UCSD-AML1 (cell line): Measurements from ENCODE around the gene RASGRP2.

Experiments
- DNase-seq: peaks from one replicate; lab custom pipeline; 2025; ENCODE audit not compliant: unreplicated experiment; lab: John Stamatoyannopoulos, UW

Gene RASGRP2

DNA sequence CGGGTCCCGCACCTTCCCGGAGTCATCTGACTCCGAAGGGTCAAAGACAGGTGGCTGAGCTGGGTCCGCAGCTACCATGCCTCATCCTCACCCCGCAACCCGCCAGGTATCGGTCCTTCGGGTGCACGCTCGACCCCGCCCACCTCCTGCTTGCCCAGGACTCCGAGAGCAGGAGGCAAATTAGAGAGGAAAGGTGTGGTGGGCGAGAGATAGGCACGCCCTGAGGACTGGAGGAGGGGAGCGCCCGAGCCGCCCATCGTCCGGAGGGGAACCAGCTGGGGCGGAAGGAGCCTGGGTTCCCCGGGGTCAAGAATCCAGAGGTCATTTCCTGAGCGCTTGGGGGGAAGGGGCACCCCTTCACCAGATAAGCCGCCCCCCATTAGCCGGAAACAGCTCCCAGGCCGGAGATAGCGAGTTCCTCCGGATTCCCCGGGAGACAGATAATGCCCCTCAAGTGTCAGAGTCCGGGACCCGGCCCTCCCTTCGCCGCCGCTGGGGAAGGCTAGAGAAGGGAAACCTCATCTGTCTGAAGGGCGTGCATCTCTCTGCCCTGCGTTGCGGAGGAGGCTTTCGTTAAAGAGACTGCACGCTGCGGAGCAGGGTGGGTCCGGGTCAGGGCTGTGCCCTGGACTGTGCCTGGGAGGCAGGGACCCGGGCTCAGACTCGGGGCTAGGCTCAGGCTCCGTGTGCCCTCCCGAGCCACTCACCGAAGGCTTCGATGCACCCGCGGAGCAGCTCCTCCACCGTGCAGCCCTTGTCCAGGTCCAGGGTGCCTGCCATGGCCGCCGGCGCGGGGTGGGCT, 1.7 kb downstream of the RASGRP2 start:
- peak; percentile 66 for DNase-seq

DNA sequence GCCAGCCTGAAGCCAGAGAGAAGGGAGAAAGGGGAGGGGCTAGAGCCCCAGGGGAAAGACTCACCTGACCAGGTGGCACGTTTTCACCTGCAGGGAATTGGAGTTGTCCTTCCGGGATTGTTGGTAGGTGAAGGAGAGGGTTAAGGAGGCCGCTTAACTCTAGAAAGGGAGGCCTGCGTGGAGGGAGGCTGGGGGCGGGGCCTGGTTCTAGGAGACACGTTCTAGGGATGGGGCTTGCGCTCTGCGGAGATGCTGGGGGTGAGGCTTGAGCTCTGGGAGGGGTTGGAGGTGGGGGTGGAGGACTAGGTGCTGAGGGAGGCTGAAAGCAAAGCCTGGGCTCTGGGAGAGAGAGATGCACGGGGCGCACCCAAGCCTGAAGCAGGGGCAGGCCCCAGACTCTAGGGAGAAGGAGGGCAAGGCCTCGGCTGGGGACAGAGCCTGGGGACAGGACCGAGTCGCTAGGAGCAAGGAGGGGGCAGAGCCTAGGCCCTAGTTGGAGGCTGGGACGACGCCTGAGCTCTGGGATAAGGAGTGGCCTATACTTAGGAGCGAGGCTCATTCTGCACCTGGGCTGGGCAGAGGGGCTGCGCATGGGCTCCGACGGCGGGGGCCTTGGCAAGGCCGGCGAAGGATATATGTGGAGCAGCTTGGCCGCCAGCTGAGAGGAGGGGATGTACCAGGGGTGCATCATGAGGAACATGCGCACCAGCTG, 2.4 kb downstream of the RASGRP2 start:
- no peak for DNase-seq

DNA sequence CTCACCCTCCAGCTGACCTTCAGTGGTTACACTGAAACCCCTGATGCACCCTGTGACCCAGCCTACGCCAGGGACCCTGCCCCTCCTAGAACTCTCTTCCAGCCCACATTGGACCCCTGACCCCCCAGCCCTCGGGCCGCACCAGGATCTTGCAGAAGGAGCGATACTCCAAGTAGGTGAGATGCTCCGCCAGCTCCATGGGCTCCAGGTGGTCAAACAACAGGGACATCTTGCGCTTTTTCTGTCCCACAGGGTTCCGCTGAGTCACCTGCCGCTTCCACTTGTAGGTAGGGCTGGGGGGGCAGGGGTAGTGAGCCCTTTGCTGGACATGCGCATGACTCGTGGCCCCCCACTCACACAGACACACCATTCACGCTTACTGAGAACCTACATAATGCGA, 4.1 kb downstream of the RASGRP2 start:
- no peak for DNase-seq

DNA sequence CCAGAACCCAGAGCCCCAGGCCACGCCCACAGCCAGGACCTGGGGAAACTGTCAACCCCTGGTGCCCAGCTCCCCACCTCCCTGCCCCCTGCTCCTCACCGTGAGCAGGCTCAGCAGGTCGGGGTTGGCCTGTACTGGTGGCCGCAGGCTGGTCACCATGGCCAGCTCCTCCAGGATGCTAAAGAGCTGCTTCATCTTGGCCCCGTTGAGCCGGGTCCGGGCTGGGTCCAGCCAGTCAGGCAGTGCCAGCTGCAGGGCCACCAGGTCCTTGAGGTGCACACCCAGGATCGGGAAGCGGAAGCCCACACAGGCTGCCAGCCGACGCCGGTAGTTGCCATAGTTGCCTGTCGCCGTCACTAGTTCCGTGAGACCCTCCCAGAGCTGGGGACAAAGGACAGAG, 7.3 kb downstream of the RASGRP2 start:
- DNase-seq = no peak

DNA sequence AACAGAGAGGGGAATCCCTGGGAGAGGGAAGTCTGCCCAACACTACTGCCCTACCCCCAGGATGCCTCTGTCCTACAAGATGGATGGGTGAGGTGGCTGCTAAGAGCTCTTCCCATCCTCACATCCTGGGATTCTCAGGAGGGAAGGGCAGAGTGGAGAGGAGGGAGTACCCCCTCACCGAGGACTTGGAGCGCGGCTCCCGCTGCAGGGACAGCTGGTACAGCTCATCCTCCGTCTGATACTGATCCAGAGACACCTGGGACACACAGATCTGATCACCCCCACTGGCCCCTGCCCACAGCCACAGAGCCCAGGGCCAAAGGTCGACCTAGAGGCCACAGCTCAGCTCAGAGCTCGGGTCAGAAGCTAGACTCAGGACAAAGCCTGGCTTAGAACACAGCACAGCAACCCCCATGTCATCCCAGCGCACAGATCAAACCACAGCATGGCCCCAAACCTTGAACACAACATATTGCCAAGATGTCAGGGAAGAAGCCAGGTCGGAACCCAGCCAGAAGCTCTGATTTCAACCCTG, 8.2 kb downstream of the RASGRP2 start:
- DNase-seq = no peak

GRCh38 chr11:64734811-64735724, 8.9 kb downstream of the RASGRP2 start:
- no peak for DNase-seq

DNA sequence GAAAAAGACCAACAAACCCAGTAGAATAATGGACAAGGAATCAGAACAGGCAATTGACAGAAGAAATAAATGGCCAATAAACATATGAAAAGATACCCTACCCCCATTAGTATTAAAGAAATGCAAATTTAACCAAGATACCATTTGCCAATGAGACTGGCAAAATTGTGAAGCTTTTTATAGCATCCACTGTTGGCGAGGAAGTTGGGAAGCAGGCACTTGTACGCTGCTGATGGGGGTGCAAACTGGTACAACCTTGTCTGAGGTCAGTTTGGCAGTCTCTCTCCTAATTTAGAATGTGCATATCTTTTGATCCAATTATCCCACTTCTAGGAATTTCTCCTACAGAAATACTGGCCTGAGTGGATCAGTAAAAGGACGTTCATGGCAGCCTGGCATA, 12.3 kb downstream of the RASGRP2 start:
- DNase-seq = no peak

DNA sequence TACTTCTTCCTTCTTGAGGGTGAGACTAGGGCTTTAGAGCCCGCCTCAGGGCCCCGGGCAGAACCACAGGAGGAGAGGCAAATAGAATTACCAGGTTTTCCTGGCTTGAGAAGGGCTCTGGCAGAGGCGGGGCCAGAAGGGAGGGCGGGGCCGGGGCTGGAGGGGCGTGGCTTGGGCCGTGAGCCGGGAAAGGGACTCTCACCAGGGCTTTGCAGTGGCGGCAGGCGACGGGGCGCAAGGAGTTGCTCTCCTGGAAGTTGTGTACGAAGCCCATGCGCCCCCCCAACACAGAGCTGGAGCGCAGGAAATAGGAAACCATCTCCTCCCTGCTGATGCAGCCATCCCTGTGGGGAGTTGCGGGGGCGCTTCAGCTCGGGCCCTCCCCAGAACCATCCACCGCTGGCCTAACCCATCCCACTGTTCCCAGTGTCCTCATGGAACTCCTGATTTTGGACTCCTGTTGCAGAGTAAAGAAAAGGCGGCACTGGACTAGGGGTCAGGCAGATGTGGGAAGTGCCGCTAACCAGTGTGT, 14.0 kb downstream of the RASGRP2 start:
- DNase-seq = no peak

DNA sequence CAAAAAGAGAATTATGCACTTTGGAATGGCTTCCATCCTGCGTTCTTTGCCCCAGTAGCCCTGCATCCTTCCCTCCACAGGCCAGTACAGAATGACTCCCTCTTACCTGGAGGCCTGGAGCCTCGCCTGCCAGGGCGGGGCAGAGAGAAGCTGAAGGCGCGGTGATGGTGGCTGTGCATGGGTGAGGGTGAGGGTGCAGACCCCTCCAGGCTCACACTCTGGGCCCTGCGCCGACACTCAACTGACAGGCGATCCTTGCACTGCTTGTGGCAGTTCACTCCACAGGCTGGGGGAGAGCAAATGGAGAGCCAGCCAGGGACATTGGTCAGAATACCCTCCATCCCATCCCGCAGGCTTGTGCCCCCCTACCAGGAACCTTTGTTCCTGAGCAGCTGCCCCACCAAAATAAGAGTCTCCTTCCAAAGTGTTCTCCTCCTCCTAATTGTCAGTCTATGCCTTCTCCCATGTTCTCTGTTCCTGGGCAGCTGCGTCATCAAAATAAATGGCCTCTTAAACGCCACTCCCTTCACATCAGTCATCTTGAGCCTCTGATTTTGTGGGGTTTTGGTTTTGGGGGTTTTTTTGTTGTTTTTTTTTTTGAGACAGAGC, 15.1 kb downstream of the RASGRP2 start:
- DNase-seq = no peak

DNA sequence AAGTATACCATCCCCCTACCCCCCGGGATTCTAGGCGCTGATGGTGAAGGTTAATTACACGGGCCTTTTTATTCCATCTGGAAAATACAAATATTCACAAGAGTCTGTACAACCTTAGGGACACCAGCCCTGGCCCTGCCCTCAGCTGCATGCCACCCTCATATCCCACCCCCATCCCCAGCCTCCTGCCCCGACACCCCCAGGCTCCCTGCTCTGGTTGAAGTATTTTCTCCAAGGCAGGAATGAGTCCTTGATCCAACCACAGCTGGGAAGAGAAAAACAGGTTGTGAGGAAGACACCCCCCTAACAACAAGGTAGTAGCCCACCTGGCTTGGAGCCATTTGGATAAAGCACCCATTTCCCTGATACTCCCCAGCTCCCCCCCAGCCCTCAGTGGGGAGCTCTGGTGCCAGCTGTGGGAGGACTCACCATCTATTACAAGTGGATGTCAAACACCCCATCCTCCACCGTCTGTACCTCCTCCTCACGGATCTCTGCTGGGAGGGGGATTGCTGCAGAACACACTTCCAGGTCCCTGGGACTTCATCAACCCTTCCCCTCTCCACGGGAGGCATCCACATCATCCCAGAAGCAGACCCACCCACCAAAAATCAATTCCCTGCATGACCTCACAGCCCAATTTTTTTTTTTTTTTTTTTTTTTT, 16.9 kb downstream of the RASGRP2 start:
- no peak for DNase-seq

- no peak for DNase-seq
Measured at GRCh38 chr11:64726211-64726641, 17.7 kb downstream of the RASGRP2 start.

- DNase-seq = no peak
Measured at GRCh38 chr11:64724863-64725532, 18.9 kb downstream of the RASGRP2 start.

DNA sequence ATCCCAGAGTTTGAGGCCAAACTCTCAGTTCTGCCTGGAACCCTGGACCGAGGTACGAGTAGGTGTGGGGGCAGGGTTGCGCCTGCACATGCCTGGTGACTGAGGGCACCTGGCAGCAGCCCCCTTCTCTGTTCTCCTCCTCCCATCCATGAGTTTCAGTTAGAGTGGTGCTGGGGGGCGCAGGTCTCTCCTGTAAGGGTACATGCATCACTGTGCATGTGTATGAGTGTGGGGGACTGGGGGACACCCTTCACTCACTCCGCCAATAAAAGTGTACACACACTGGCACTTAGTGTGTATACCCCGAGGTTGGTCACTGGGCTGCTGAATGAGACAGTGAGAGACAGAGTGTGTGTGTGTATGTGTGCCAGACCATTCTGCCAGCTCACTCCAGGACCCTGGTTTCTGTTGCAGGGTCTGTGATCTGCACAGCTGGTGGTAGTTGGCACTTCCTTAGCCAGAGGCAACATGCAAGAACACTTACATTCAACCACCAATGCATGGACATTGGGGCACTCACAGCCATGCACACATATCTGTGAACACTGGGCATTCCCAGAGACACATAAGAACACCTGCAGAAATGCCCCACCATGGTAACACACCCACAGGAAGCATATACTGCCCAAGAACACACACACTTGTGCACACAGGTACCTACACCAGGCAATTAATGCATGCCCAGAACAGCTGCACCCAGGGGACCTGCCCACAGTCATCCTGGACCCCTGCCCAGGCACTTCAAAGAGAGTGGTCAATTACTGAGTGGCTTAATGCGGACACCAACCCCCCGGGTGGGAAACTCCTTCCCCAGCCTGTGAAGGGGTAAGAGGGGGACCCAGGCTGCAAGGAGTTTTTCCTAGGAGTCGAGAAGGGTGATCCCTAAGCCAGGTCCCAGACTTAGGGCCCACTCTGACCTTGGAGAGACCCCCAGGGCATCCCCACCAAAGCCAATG, 19.8 kb downstream of the RASGRP2 start:
- no peak for DNase-seq

GRCh38 chr11:64723117-64723906, 20.6 kb downstream of the RASGRP2 start, which contains the start of gene NRXN2:
Gene NRXN2, minus strand, starts transcription at chr11:64723197. Its CDS starts 9,498 bp downstream, at chr11:64713699.
- DNase-seq = peak; percentile 82

GRCh38 chr11:64722141-64723065, 21.5 kb downstream of the RASGRP2 start:
- DNase-seq = no peak

- no peak for DNase-seq
Measured at GRCh38 chr11:64721359-64721699, 22.6 kb downstream of the RASGRP2 start.
